NCI-H1694 (cell line): ENCODE measurements around the gene CARMIL1.
"Not testable (repeated sequence)": the region's sequence is repeated elsewhere in the genome, so short reads cannot be mapped to it uniquely, and the experiment has no call there.

ENCODE experiments used
- DNase-seq: peaks from one replicate; lab custom pipeline; 2025; lab: John Stamatoyannopoulos, UW

CARMIL1 gene

DNA sequence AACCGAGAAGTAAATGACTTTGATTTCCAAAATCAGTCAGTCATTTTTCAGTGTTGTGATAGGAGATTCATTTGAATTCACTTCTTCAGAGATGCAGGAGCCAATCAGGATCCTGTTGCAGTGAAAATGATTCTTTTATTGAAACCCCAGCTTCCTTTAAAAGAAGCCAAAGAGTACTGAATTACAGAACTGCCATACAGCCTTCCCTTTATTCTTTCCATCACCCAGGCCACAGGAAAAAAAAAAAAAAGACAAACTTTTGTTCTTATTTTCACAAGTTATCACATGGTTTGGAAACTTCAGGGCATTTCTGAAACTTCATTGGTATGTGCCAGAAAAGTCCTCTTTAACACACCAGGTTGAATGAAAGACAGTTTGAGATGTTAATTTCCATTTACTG lies 1.8 kb upstream of the CARMIL1 start:
- DNase-seq = no peak

DNA sequence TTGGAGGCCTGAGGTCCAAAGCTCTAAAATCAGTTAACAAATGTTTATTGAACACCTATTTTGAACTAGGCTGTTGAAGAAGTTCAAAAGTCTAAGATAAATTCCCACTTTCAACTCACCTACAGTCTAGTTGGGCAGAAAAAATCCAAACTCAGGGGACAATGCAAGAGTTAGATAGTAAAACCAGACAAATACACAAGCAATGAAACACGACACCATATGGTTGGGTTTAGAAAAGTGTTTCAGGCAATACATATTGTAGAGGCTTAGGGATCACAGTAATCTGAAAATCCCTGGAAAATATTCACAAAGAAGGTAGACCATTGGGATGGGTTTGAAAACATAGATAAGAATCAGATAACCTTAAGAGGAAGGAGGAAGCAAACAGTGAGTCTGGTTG lies 1.3 kb upstream of the CARMIL1 start:
- no peak for DNase-seq

DNA sequence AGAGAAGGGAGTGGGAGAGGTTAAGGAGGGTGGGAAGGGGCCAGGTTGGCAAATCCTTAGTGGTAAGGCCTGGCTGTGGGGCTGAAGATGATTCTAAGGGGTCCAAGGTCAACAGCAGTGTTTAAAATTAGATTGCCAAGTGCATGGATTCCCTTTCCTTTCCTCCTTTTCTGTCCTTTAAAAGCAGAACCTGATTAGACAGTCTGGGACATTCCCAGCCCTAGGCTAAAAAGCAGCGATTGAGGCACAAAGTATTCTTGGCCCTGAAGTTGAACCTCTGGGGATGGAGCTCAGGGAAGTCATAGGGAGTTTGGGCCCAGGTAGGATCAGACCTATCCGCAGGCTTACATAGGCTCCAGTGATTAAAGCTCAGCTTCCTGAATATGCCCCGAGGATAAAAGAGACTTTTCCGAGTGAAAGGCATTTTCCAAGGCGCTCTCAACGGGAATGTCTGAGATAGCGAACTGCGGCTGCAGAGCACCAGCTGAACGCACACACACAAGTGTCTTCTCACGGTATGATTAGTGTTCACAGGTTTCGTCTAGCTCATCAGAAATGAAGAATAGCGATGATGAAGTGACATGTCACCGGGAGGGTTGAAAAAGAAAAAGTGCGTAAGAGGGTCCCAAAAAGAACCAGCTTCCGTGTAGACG lies 787 bp upstream of the CARMIL1 start:
- DNase-seq = no peak

DNA sequence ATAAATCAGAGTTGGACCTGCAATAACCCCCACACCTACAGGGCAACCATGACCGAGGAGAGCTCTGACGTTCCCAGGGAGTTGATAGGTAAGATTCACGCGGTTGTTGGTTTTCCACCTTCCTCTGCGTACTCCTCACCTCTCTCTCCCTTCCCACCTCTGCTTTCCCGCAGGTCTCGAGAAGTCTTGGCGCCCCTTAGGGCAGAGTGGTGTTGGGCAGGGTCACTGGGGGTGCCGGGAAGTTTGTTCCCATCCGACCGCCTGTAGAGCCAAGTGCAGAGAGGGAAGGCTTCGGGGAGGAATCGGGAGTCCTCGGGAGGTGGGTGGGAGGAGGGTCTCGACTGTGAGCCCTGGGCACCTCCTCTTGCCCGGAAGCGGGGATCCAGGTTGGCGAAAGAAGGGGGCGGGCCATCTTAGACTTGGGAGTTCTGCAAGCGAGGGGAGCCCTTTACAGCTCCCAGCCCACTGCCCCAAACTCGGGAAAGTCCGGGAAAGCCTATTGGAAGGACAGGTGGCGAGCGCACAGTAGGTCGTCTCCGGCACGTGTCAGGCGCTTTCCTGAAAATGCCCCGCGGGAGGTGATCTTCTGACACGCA lies 672 bp downstream of the CARMIL1 start:
- DNase-seq = no peak

DNA sequence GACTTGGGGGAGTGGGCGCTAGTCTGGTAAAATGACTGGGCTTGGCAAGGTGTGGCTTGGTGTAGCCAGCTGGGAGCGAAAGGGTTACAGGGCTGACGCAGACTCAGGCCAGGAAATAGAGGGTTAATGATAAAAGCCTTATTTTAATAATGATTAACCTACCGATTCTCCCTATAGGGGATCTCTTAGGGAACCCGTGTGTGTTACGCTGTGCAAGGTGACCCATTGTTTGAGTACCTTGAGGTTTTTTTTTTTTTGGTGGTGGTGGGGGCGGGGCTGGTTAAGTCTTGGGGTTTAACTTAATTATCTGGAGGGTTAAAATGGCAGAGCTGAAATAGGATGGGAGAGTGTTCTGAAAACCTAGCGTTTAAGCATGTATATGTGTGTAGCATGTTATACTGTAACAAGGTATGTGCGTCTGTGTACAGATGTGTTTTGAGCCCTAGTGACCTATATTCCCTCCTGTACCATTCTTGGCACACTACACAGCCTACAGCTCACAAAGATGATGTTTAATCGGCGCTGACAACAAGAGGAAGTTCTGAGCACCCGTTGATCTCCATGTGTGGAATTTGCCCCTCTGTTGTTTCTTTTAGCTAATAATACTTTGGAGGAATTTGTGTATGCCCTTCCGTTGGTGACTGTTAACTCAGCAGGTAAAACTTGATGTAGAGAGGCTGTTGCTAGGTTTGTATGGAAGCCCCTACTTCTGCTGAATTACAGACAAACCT lies 1.3 kb downstream of the CARMIL1 start:
- no peak for DNase-seq

DNA sequence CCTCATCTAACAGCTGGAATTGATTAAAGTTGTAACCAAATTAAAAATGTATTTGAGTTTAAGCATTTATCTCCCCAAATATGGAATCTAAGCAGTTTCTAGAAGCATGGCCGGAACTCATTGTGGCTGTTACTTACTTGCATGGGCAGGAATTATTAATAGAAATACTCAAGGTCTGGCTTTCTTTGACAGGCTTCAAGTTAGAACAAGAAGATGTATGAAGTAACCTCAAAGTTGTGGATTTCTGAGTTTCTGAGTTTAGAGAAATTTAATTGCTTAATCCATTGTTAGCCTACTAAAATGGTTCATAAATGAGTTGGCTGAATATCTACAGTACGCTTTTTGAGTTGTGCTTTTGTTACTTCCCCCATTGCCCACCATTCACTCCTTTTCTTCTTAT lies 7.7 kb downstream of the CARMIL1 start:
- DNase-seq = no peak

DNA sequence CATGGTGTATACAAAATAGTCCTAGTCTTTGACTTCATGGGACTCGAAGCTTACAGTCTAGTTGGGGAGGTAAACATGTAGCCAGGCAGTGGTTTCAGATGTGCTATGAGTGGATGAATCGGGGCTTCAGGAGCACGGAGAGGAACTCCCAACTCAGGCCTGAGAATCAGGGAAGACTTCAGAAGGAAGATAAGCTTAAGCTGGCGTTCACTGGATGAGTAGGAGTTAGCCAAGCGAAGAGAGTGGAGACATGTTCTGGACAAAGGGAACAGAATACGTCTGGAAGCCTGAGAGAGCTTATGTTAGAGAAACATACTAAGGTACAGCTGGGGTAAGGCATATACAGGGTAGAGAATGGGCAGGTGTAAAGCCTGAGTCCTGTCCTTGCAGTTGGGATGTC lies 8.8 kb downstream of the CARMIL1 start:
- DNase-seq = no peak

DNA sequence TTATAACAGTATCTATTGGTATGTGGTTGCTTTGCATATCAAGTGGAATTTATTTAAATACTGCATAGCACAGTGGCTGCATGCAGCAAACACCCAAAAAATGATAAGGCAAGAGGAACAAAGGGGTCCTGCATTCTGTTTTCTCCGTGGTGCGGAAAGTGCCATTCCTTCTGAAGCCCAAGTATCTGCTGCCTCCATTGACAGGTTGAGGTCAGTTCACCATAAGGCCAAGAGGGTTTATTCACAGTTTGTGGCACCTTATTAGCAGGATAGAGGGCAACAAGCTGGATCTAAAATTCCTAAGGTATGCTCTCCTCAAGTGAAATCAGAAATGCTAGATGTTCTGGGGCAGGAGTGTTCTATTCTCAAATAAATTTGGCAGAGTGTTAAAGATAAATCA lies 9.3 kb downstream of the CARMIL1 start:
- DNase-seq = no peak

DNA sequence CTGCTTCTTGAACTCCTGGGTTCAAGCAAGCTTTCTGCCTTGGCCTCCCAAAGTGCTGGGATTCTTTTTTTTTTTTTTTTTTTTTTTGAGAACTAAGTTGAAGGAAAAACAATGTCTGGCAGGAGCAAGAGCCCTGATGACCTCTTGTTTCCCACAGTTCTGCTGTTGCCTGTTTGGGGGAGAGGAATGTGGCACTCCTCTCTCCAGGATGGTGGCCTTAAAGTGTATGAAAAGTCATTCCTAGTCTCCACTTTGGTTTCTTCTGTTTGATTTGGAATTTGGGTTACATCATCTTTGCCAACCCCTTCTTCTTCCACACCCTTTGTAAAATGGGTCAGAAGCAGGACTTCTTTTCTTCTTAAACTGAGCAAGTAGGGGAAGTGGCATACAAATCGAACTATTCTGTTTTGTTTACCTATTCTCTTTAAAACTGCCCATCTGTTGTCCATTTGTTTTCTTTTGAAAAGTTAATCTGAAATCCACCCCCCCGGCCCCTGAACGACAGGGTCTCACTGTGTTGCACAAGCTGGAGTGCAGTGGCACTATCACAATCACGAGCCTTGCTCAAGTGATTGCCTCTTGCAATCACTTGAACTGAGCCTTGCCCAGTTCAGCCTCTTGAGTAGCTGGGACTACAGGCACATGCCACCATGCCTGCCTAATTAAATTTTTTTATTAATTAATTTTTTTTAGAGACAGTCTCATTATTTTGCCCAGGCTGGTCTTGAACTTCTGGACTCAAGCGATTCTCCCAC lies 11.3 kb downstream of the CARMIL1 start:
- DNase-seq = no peak

DNA sequence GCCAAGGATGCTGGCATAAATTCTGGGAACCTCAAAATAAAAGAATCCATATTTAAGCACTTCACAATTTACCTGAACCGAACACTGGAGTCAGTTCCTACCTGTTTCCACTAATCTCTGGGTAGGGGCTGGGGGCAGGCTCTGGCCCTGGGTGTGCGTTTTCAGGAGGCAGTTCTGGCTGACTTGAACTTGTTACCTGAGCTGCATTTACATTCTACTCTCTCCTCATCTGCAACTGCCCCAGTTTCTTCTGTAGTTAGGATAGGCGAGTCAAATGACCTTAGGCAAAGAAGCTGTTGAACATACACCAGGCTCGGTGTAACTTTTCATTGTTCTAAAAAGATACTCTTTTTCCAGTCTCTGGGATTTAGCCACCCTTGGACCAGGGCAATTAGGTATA lies 13.2 kb downstream of the CARMIL1 start:
- DNase-seq = no peak

DNA sequence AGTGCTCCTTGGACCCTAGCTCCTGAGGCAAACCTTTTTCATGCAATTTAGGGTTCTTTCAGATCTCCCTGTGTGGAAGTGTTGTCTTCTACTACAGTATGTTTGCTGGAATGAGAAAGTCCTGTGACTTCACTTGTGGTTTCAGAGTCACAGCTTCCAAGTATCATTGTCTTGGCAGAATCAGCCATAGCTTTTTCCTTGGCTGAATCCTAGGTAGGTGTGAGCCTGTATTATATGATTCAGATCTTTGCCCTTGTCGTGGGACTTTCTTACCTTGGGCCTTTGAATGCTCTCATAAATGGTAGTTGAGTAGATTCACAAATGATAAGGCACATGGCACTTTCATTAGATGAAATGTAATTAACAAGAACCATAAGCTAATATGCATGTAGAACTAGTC lies 16.5 kb downstream of the CARMIL1 start:
- DNase-seq = no peak

DNA sequence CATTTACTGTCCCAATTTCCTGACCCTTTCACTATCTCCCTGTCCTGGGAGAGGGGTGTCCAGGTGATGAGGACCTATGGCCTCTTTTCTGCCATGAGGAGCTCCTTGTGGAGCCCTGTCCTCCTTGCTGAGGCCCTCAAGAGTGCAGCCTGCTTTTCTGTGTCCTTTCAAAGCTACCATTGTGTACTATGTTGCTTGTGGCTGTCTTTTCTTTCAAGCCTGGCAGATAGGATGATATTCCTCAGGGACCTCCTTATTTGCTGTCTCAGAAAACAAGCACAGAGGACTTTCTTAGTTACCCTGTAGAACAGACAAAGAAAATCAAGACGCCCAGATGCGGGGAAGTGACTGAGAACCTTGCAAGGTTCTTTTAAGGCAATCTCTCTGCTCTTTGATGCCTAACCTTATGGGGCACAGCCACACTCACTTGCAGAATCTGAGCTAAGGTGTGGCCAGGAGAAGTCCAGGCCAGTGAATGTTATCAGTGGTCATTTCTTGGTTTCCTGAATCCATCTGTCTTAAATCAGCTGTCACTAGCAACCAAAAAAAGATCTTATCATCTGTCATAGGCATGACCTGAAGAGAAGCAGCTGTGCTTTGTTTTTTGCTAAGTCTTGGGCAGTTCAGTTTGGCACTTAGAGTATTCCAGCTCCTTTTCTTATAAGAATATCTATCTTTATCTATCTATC lies 17.2 kb downstream of the CARMIL1 start:
- no peak for DNase-seq

DNA sequence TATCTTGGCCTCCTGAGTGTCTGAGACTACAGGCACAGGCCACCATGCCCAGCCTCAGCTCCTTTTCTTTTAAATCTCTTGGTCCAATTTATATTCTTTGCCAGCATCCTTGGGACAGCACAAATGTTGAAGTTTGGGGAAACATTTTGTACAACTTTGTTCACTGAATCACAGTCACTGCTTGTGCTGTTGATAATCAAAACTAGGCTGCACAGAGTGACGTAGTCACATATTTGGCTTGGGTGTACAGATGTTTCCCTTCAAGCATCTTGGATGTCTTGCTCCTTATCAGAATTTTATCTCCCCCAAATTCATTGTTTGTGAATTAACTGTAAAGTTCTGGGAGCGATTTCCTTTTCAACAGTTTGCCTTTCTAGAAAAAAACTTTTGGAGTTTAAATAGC lies 17.9 kb downstream of the CARMIL1 start:
- DNase-seq = no peak

DNA sequence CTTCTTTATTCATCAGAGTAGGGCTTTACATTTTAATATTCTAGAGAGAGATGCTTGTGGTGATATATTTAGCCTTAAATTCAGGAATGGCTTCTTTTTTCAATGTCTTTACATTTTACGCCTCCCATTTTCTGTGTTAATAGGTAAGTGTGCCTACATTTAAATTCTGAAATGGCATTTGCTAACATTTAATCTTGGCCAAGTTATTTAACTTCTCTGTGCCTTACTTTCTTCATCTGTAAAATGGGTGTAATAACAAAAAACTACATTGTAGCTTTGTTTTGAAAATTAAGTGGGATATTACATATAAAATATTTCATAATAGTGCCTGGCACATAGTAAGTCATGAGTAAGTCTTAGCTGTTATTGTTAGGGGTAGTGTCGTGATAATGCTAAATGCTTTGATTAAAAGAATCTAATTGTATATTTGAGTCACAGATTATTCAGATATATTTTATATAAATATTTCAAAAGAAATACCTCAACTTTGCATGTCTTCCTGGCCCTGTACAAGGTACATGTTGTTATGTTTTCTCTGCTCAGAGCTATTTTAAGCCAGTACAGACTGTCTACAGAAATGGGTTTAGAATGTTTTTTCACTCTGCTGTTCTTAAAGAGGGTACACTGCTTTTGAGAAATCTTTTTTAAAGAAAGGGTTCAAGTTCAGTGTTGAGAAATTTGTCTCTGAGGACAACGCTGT lies 18.8 kb downstream of the CARMIL1 start:
- no peak for DNase-seq

DNA sequence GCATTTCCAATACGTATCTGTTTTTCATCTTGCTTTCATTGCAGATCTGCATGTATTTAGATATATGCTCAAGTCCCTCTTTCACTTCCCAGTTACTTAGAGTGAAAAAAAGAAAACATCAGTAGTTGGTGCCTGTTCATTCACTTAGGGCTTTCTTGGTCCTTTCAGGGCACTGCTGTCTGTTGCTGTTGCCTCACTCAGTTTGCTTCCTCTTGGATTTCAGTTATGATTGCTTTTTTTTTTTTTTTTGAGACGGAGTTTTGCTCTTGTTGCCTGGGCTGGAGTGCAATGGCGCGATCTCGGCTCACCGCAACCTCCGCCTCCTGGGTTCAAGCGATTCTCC lies 19.3 kb downstream of the CARMIL1 start:
- not testable (repeated sequence) for DNase-seq

DNA sequence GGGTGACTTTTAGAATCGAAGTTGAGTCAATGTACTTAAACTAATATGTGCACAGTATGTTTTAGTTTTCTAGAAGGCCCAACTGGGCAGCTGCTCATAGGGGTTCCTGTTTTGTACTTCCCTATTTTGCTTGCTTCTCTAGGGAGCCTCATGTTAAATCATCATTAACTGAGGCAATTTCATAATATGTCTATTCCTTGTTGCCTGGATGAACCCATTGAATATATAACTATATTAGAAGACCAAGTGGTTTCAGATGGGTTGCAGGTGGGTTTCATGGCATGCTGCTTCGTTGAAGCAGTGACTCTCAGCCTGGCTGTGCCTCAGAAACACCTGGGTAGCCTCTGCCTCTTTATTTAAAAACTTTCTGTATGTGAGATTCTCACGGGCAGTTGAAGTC lies 22.2 kb downstream of the CARMIL1 start:
- DNase-seq = no peak

DNA sequence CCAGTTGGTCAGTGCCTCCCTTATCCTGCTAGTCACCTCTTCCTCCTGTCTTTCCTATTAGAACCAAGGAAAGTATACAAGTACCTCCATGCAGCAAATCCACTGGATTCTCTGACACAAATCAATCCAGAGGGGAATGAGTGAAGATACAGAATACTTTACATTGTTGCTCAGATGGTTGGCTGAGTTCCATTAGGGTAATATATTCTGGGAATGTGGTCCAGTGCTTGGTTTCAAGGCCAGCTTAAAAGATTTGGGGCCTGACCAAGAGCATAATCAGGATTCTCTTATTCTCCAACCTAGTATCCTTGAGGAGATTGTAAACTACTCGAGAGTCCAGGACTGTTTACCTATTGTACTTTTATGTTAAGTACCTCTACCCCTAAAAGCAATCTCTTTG lies 23.0 kb downstream of the CARMIL1 start:
- DNase-seq = no peak

DNA sequence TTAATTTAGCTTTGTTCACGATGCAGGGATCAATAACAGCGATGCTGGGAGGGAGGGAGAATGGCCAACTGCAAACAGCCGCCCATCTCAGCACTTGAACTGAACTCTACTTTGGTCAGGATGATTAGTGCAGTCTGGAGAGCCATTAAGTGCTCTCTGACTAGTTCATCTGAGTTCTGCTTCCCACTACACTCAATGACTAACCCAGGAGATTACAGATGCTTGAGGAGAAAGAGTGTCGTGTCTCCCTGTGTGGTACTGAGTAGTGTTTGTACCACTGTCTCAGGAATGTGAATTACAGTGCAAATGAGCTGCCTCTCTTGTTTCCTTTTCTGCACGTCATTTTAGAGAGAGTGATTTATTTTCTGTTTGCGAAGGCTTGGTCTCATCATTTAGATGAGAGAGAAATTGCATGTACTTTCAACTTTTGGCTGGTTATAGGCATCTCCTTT lies 23.5 kb downstream of the CARMIL1 start:
- DNase-seq = no peak

DNA sequence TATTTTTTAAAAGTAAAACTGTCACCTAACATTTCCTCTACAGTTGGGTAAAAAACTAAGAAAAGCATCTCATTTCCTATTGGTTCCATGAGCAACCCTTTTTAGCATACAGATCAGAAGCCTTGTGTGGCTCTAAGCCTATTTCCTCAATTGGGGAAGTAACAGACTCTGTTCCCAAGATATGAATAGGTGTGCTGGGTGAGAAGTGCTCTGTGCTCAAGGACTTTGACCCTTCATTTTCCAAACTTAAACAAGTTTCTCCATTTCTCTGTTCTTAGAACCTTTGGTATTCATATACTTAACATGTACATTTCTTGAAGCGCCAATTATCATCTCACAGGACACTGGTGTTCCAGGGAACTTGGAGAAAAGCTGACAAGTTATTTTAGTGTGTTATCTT lies 24.1 kb downstream of the CARMIL1 start:
- DNase-seq = no peak

DNA sequence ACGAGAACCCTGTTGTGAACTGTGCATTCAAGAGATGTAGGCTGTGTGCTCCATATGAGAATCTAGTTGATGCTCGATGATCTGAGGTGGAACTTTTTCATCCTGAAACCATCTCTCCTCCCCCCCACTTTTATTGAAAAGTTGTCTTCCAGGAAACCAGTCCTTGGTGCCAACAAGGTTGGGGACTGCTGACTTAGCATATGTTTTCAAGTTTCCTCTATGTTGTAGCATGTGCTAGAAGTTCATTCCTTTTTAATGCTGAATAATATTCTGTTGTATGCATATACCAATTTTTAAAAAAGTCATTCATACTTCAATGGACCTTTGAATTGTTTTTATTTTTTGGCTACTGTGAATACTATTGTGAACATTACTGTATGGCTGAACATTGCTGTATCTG lies 27.2 kb downstream of the CARMIL1 start:
- DNase-seq = no peak

DNA sequence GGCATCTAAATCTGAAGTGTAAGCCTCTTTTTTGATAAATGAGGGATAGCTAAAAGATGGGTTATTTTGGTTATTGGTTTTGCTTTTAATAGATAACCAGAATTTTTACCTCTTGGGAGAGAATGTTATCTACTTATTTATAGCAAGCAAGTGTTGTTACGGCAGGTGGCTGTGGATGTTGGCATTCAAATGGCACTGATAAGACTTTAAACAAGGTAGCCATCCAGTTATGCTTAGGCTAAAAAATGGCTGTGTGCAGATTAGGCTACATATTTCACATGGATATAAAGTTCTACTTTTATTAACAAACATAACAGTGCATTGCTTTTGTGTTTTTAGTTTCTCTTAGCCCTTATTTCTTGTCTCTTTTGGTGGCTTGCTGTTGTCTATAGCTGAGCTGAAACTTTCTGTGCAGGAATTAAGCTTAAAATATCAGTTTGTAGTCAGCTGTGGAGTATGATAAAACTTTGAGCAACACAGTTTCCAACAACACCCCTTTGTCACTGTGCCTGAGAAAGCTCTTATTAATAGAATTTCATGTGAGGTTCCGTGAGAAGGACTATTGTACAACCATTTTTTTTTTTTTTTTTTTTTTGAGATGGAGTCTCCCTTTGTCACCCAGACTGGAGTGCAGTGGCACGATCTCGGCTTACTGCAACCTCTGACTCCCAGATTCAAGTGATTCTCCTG lies 28.8 kb downstream of the CARMIL1 start:
- DNase-seq = no peak
